ENCODE measurements around the gene PRRC2A. TPM values are rescaled to one million over a fixed set of nuclear protein-coding genes. Genes with fewer than 3 reads are reported as not detected.

PRRC2A gene
- total and polyA plus RNA-seq, 10 donors, result 84.1 to 198 (median 155) TPM

DNA sequence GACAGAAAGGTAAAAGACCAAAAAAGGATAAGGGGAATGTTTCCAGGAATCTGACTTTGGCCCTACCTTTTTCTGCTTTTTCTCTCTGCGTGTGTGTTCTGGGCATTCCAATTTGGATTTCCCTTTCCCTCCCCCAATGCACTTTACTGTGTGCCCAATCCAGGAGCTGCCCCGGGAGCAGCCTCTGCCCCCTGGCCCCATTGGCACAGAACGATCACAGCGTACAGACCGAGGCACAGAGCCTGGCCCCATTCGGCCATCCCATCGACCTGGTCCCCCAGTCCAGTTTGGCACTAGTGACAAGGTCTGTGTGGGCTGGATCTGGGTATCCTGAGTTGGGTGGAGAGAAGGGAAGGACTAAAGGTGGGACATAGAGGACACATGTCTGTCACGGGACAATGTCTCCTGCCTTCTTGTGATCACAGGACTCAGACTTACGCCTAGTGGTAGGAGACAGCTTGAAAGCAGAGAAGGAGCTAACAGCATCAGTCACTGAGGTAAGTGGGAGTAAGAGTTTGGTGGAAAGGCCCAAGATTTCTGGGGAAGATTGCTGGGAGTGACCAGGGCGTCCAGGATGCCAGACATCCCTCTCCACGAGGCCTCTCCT, 14.6 kb downstream of the PRRC2A start:
- H3K4me1 ChIP-seq, result peaks cover 0 to 11% (median 2%) of the 10 kb centered on the region in 6 donors
- H3K4me3 ChIP-seq, result no peak overlapping the region
- no peak for DNase-seq
- TF ChIP-seq, protein P1, sequence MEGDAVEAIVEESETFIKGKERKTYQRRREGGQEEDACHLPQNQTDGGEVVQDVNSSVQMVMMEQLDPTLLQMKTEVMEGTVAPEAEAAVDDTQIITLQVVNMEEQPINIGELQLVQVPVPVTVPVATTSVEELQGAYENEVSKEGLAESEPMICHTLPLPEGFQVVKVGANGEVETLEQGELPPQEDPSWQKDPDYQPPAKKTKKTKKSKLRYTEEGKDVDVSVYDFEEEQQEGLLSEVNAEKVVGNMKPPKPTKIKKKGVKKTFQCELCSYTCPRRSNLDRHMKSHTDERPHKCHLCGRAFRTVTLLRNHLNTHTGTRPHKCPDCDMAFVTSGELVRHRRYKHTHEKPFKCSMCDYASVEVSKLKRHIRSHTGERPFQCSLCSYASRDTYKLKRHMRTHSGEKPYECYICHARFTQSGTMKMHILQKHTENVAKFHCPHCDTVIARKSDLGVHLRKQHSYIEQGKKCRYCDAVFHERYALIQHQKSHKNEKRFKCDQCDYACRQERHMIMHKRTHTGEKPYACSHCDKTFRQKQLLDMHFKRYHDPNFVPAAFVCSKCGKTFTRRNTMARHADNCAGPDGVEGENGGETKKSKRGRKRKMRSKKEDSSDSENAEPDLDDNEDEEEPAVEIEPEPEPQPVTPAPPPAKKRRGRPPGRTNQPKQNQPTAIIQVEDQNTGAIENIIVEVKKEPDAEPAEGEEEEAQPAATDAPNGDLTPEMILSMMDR (IDR thresholded peaks at IDR 0.05 in 8 of 11, conservative IDR thresholded peaks at IDR 0.05 in 3 of 11), result no peak
- TF ChIP-seq POLR2A (IDR thresholded peaks at IDR 0.05), result no peak
- peak in 2 of 3 donors; percentile 31 to 51 for TF ChIP-seq POLR2AphosphoS5 (IDR thresholded peaks at IDR 0.05)
- H3K27me3 ChIP-seq (replicated peaks in 1 of 7), result no peaks in the 10 kb centered on the region
- H3K36me3 ChIP-seq, result peaks cover 0 to 100% (median 99%) of the 10 kb centered on the region in 6 donors
- WGBS, 5 donors, result 78 to 92% (median 87%) methylated on average over 11 of the region's 11 CpGs
- H3K27ac ChIP-seq, result no peak overlapping the region
- H3K9me3 ChIP-seq, result no peaks in the 10 kb centered on the region
- intact Hi-C loops (cut with DNase I; ENCODE audit: low total_unique reads), result no loop called here

GRCh38 chr6:31636698-31637596, 16.4 kb downstream of the PRRC2A start:
- 79 to 86% (median 83%) methylated on average over 25 to 27 of the region's 27 CpGs for WGBS, 5 donors
- Histone ChIP-seq H3K9me3 (no peaks in the 10 kb centered on the region), H3K36me3 (peaks cover 0 to 100% (median 99%) of the 10 kb centered on the region in 6 donors), H3K4me3 (no peak overlapping the region), H3K27ac (no peak overlapping the region), H3K27me3 (replicated peaks in 1 of 7) (no peaks in the 10 kb centered on the region), H3K4me1 (peaks cover 0 to 14% (median 2%) of the 10 kb centered on the region in 6 donors)
- intact Hi-C loops (cut with DNase I; ENCODE audit: low total_unique reads), result no loop called here
- TF ChIP-seq POLR2AphosphoS5 (IDR thresholded peaks at IDR 0.05), result peak; percentile 30 to 70 (median 54)
- TF ChIP-seq, protein P1 (IDR thresholded peaks at IDR 0.05 in 8 of 11, conservative IDR thresholded peaks at IDR 0.05 in 3 of 11), result no peak
- no peak for DNase-seq

DNA sequence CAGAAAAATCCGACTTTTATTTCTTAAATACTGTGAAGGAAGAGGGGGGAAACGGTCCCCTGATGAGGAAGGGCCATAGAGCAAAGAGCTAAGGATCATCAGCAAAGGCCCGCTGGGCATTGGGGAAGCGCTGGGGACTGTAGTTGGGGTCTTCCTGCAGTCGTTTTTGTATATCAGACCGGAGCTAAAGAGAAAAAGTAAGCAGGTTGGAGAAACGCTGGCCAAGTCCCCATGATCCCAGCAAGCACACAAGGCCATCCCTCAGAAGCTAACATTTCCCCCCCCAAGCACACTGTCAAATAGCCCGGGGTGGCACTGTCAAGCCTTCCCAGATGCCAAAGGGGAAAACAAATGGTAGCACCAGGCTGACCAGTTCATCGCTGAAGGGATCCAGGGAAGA, 18.5 kb downstream of the PRRC2A start:
- no peak overlapping the region for H3K4me3 ChIP-seq
- peaks cover 0 to 12% (median 2%) of the 10 kb centered on the region in 6 donors for H3K4me1 ChIP-seq
- peak overlapping the region in 1 of 8 donors; percentile 46 for H3K27ac ChIP-seq
- H3K27me3 ChIP-seq (replicated peaks in 1 of 7), result no peaks in the 10 kb centered on the region
- DNase-seq, result no peak
- peaks cover 4 to 100% (median 99%) of the 10 kb centered on the region in 6 donors for H3K36me3 ChIP-seq
- H3K9me3 ChIP-seq, result no peaks in the 10 kb centered on the region
- TF ChIP-seq POLR2AphosphoS5 (IDR thresholded peaks at IDR 0.05), result no peak
- TF ChIP-seq, protein P1 (IDR thresholded peaks at IDR 0.05 in 8 of 11, conservative IDR thresholded peaks at IDR 0.05 in 3 of 11), result no peak
- TF ChIP-seq POLR2A (IDR thresholded peaks at IDR 0.05), result no peak
- WGBS, 5 donors, result 84 to 94% (median 87%) methylated on average over 8 to 9 of the region's 9 CpGs
- intact Hi-C loops (cut with DNase I; ENCODE audit: low total_unique reads), result no loop called here

GRCh38 chr6:31639449-31639861, 18.9 kb downstream of the PRRC2A start:
- Histone ChIP-seq H3K4me3 (no peak overlapping the region), H3K4me1 (peaks cover 0 to 12% (median 2%) of the 10 kb centered on the region in 6 donors), H3K9me3 (no peaks in the 10 kb centered on the region), H3K27me3 (replicated peaks in 1 of 7) (no peaks in the 10 kb centered on the region), H3K36me3 (peaks cover 4 to 100% (median 99%) of the 10 kb centered on the region in 6 donors), H3K27ac (peak overlapping the region in 3 of 8 donors; percentile 7 to 46 (median 10))
- 51 to 89% (median 76%) methylated on average over 5 to 10 of the region's 10 CpGs for WGBS, 5 donors
- DNase-seq, result no peak
- intact Hi-C loops (cut with DNase I; ENCODE audit: low total_unique reads), result no loop called here
- TF ChIP-seq POLR2AphosphoS5 (IDR thresholded peaks at IDR 0.05), result peak; percentile 4 to 66 (median 36)
- no peak for TF ChIP-seq POLR2A (IDR thresholded peaks at IDR 0.05)
- TF ChIP-seq, protein P1 (IDR thresholded peaks at IDR 0.05 in 8 of 11, conservative IDR thresholded peaks at IDR 0.05 in 3 of 11), result no peak
